PC-9 (cell line): ENCODE data around the gene ATP2C1. TPM values are rescaled to one million over a fixed set of nuclear protein-coding genes. Genes with fewer than 3 reads are reported as not detected.

Source experiments
- BruUV-seq: library from RNA; stranded (reverse); fragments of 400-500 nt; replicated peaks from 2 replicates; lab custom pipeline; 2021; lab: Mats Ljungman, UMichigan
- CTCF ChIA-PET: fragments of 300-600 bp; sonication (Branson Sonifier 250); formaldehyde crosslinking; loops from one replicate; lab custom pipeline; 2022; ENCODE audit warnings: antibody characterized with exemption; lab: Charles Lee
- POLR2A ChIA-PET: fragments of 300-600 bp; sonication (Branson Sonifier 250); formaldehyde crosslinking; loops from one replicate; lab custom pipeline; 2022; ENCODE audit warnings: antibody characterized with exemption; ENCODE audit not compliant: unreplicated experiment; lab: Charles Lee
- DNase-seq, 2 experiments: peaks; one replicate each; pipeline versions ENCODE4 v3.0.0 to v3.0.0-alpha.2; 2015 to 2022; ENCODE audit warnings: mixed read lengths in 1 of 2
- H2AFZ ChIP-seq: fragments of 200-600 bp; sonication (generic); 2 replicates; pipeline ENCODE4 v1.8.1; 2017; ENCODE audit warnings: antibody characterized with exemption
- H3F3A ChIP-seq: fragments of 200-600 bp; sonication (generic); 2 replicates; pipeline ENCODE4 v1.8.1; 2017; ENCODE audit warnings: antibody characterized with exemption, mild to moderate bottlenecking, low read depth; ENCODE audit not compliant: insufficient read depth
- H3K27ac ChIP-seq: fragments of 200-600 bp; sonication (generic); 2 replicates; pipeline ENCODE4 v1.6.1; 2016; ENCODE audit warnings: mixed run types
- H3K27me3 ChIP-seq: fragments of 200-600 bp; sonication (generic); 2 replicates; pipeline ENCODE4 v1.6.1; 2016; ENCODE audit warnings: low read depth, mixed run types; ENCODE audit not compliant: insufficient read depth
- H3K36me3 ChIP-seq: fragments of 200-600 bp; sonication (generic); 2 replicates; pipeline ENCODE4 v1.6.1; 2016; ENCODE audit warnings: low read depth, mixed run types
- H3K4me1 ChIP-seq: fragments of 200-600 bp; sonication (generic); replicated peaks from 2 replicates; pipeline ENCODE4 v1.6.1; 2016; ENCODE audit warnings: mixed run types; ENCODE audit not compliant: insufficient read depth
- H3K4me2 ChIP-seq: fragments of 200-600 bp; sonication (generic); 2 replicates; pipeline ENCODE4 v1.6.1; 2017; ENCODE audit warnings: mixed run types
- H3K4me3 ChIP-seq: fragments of 200-600 bp; sonication (generic); 2 replicates; pipeline ENCODE4 v1.6.1; 2016; ENCODE audit warnings: mixed run types
- H3K79me2 ChIP-seq: fragments of 200-600 bp; sonication (generic); 2 replicates; pipeline ENCODE4 v1.6.1; 2017; ENCODE audit warnings: low read depth, mixed run types
- H3K9me2 ChIP-seq: fragments of 200-600 bp; sonication (generic); 2 replicates; pipeline ENCODE4 v1.8.1; 2017; ENCODE audit warnings: mild to moderate bottlenecking; ENCODE audit not compliant: insufficient read depth
- H3K9me3 ChIP-seq: fragments of 200-600 bp; sonication (generic); 2 replicates; pipeline ENCODE4 v1.8.1; 2016; ENCODE audit warnings: low read depth; ENCODE audit not compliant: insufficient read depth
- H4K20me1 ChIP-seq: fragments of 200-600 bp; sonication (generic); 2 replicates; pipeline ENCODE4 v1.8.1; 2017; ENCODE audit not compliant: insufficient read depth
- CTCF ChIP-seq: fragments of 200-600 bp; sonication (generic); conservative IDR thresholded peaks from 2 replicates; pipeline ENCODE4 v1.6.1; 2017; ENCODE audit warnings: mixed run types, antibody characterized with exemption, mild to moderate bottlenecking, moderate library complexity
- EZH2 ChIP-seq: fragments of 200-600 bp; sonication (generic); IDR thresholded peaks from 2 replicates; pipeline ENCODE4 v1.8.0; 2017; ENCODE audit warnings: antibody characterized with exemption, low read depth
- intact Hi-C: fragments of 100-400 bp; cut with micrococcal nuclease; formaldehyde crosslinking; loops from one replicate; pipeline ENCODE4 v1.10.0; 2022; ENCODE audit not compliant: unreplicated experiment
- total RNA-seq: library from RNA; stranded (reverse); gene quantifications from 2 replicates; pipeline ENCODE4 v1.2.3, GENCODE V29; 2021

The ATP2C1 gene
- total RNA-seq, 1 experiment from 2014 or later = 101 TPM

GRCh38 chr3:131047582-131047981 is 153.7 kb downstream of the ATP2C1 start:
- H3F3A ChIP-seq = no peaks in the 10 kb centered on the region
- no peak overlapping the region for H3K27ac ChIP-seq
- no peaks in the 10 kb centered on the region for H3K4me1 ChIP-seq
- CTCF ChIA-PET = no interaction called here
- no peak overlapping the region for H2AFZ ChIP-seq
- no peaks in the 10 kb centered on the region for H3K9me2 ChIP-seq
- TF ChIP-seq CTCF (no peak), EZH2 (no peak)
- POLR2A ChIA-PET = no interaction called here
- no peaks in the 10 kb centered on the region for H4K20me1 ChIP-seq
- H3K4me3 ChIP-seq = no peak overlapping the region
- no peak overlapping the region for H3K4me2 ChIP-seq
- H3K79me2 ChIP-seq = no peaks in the 10 kb centered on the region
- H3K36me3 ChIP-seq = no peaks in the 10 kb centered on the region
- H3K27me3 ChIP-seq = no peaks in the 10 kb centered on the region
- no TSS peak for BruUV-seq
- intact Hi-C loops = no loop called here
- no peaks in the 10 kb centered on the region; the same call in 1 of the 2 replicates for H3K9me3 ChIP-seq
- no peak for DNase-seq

- intact Hi-C loops = no loop called here
- Histone ChIP-seq H3K4me3 (no peak overlapping the region), H3K4me1 (no peaks in the 10 kb centered on the region), H3F3A (no peaks in the 10 kb centered on the region), H3K27me3 (no peaks in the 10 kb centered on the region), H3K36me3 (no peaks in the 10 kb centered on the region), H3K9me3 (no peaks in the 10 kb centered on the region; the same call in 1 of the 2 replicates), H3K4me2 (no peak overlapping the region), H3K9me2 (no peaks in the 10 kb centered on the region), H4K20me1 (no peaks in the 10 kb centered on the region), H2AFZ (no peak overlapping the region), H3K79me2 (no peaks in the 10 kb centered on the region), H3K27ac (no peak overlapping the region)
- no TSS peak for BruUV-seq
- ChIA-PET POLR2A (no interaction called here), CTCF (no interaction called here)
- no peak for DNase-seq
- TF ChIP-seq CTCF (no peak), EZH2 (no peak)
These were observed 154.1 kb downstream of the ATP2C1 start for GRCh38 chr3:131048030-131048429.

- no peaks in the 10 kb centered on the region for H3K9me3 ChIP-seq
- H3K27me3 ChIP-seq = no peaks in the 10 kb centered on the region
- no peaks in the 10 kb centered on the region for H3K9me2 ChIP-seq
- TF ChIP-seq CTCF (no peak), EZH2 (no peak)
- no peaks in the 10 kb centered on the region for H4K20me1 ChIP-seq
- no peaks in the 10 kb centered on the region for H3K36me3 ChIP-seq
- H3F3A ChIP-seq = no peaks in the 10 kb centered on the region
- H3K4me2 ChIP-seq = no peak overlapping the region
- CTCF ChIA-PET = no interaction called here
- no peak overlapping the region for H2AFZ ChIP-seq
- H3K4me1 ChIP-seq = no peaks in the 10 kb centered on the region
- intact Hi-C loops = no loop called here
- no peak for DNase-seq
- BruUV-seq = no TSS peak
- POLR2A ChIA-PET = no interaction called here
- H3K27ac ChIP-seq = no peak overlapping the region
- no peak overlapping the region for H3K4me3 ChIP-seq
- no peaks in the 10 kb centered on the region for H3K79me2 ChIP-seq
These were observed 156.1 kb downstream of the ATP2C1 start for GRCh38 chr3:131050001-131050400.
